HepG2 (cell line): ENCODE results near the gene PANK3. TPM values are rescaled to one million over a fixed set of nuclear protein-coding genes. Genes with fewer than 3 reads are reported as not detected.

Source experiments
- BRCA1 ChIP-seq: sonication (generic); formaldehyde crosslinking; IDR thresholded peaks from 2 replicates; pipeline ENCODE4 v1.4.0; 2020; ENCODE audit warnings: missing genetic modification reagents
- DMAP1 ChIP-seq: IDR thresholded peaks from 2 replicates; pipeline ENCODE4 v1.6.1; 2016
- ERF ChIP-seq: IDR thresholded peaks from 2 replicates; pipeline ENCODE4 v1.6.1; 2018; ENCODE audit warnings: missing biosample characterization, missing genetic modification reagents
- HMGXB4 ChIP-seq, 2 experiments: sonication (generic) in 1 of 2; formaldehyde crosslinking in 1 of 2; IDR thresholded peaks; 2 replicates each; pipeline versions ENCODE4 v1.4.0 to v1.6.1; 2018 to 2020; ENCODE audit warnings: missing genetic modification reagents in 2 of 2, borderline replicate concordance in 1 of 2, low read depth in 1 of 2, mild to moderate bottlenecking in 1 of 2, missing biosample characterization in 1 of 2
- HNRNPH1 ChIP-seq: fragments of 200-400 bp; formaldehyde crosslinking; optimal IDR thresholded peaks from 2 replicates; pipeline ENCODE3; 2017; ENCODE audit warnings: mild to moderate bottlenecking, low read depth, low read length
- POLR2A ChIP-seq, 2 experiments: IDR thresholded peaks; 2 replicates each; pipeline ENCODE4 v1.6.1; 2011; ENCODE audit warnings: low read depth in 2 of 2, low read length in 2 of 2, mild to moderate bottlenecking in 1 of 2, moderate library complexity in 1 of 2; ENCODE audit not compliant: insufficient read depth in 1 of 2
- SIN3A ChIP-seq: IDR thresholded peaks from 2 replicates; pipeline ENCODE4 v1.6.1; 2011; ENCODE audit warnings: low read depth, mild to moderate bottlenecking, control low read depth, low read length, borderline replicate concordance
- SIX1 ChIP-seq: sonication (generic); formaldehyde crosslinking; IDR thresholded peaks from 2 replicates; pipeline ENCODE4 v1.4.0; 2020; ENCODE audit warnings: missing genetic modification reagents, borderline replicate concordance
- TEAD3 ChIP-seq: optimal IDR thresholded peaks from 2 replicates; pipeline ENCODE3; 2016; ENCODE audit warnings: borderline replicate concordance
- USF2 ChIP-seq, 2 experiments: sonication (generic) in 1 of 2; formaldehyde crosslinking in 1 of 2; IDR thresholded peaks; 2 replicates each; pipeline versions ENCODE4 v1.5.1 to v1.6.1; 2011 to 2020; ENCODE audit warnings: borderline replicate concordance in 1 of 2, low read depth in 1 of 2, low read length in 1 of 2, mild to moderate bottlenecking in 1 of 2, missing genetic modification reagents in 1 of 2, moderate library complexity in 1 of 2
- YEATS4 ChIP-seq: sonication (generic); formaldehyde crosslinking; IDR thresholded peaks from 2 replicates; pipeline ENCODE4 v1.4.0; 2020; ENCODE audit warnings: missing genetic modification reagents, borderline replicate concordance
- ZBTB10 ChIP-seq: sonication (generic); formaldehyde crosslinking; IDR thresholded peaks from 2 replicates; pipeline ENCODE4 v1.4.0; 2020; ENCODE audit warnings: missing genetic modification reagents, borderline replicate concordance
- ZMYM3 ChIP-seq: sonication (generic); formaldehyde crosslinking; IDR thresholded peaks from 2 replicates; pipeline ENCODE4 v1.5.1; 2020; ENCODE audit warnings: mild to moderate bottlenecking, missing genetic modification reagents
- ZNF253 ChIP-seq: sonication (generic); formaldehyde crosslinking; IDR thresholded peaks from 2 replicates; pipeline ENCODE4 v1.8.0; 2022; ENCODE audit warnings: mild to moderate bottlenecking, missing genetic modification reagents, borderline replicate concordance
- ZNF34 ChIP-seq: sonication (generic); formaldehyde crosslinking; IDR thresholded peaks from 2 replicates; pipeline ENCODE4 v1.4.0; 2020; ENCODE audit warnings: mild to moderate bottlenecking, missing genetic modification reagents, borderline replicate concordance
- ZNF674 ChIP-seq: sonication (generic); formaldehyde crosslinking; IDR thresholded peaks from 2 replicates; pipeline ENCODE4 v1.5.0; 2020; ENCODE audit warnings: low read depth, mild to moderate bottlenecking, missing genetic modification reagents
- ZNF777 ChIP-seq: sonication (generic); formaldehyde crosslinking; IDR thresholded peaks from 2 replicates; pipeline ENCODE4 v1.4.0; 2020; ENCODE audit warnings: missing genetic modification reagents
- ZNF879 ChIP-seq: sonication (generic); formaldehyde crosslinking; IDR thresholded peaks from 2 replicates; pipeline ENCODE4 v1.8.1; 2023; ENCODE audit warnings: missing genetic modification reagents
- polyA plus RNA-seq, 8 experiments: library from polyadenylated mRNA; depleted of rRNA in 3 of 8; stranded (reverse) in 7 of 8; unstranded in 1 of 8; fragments of >200 nt; fragmentation: Illumina TruSeq in 4 of 8; extraction: Trizol in 4 of 8; gene quantifications; 2 replicates each; pipeline versions ENCODE4 v1.2.1 to v1.2.3, GENCODE V29; 2011 to 2016; ENCODE audit warnings: low read depth in 4 of 8, missing spikeins in 1 of 8, mixed read lengths in 1 of 8; ENCODE audit not compliant: insufficient read depth in 1 of 8
- total RNA-seq, 5 experiments: library from RNA; depleted of rRNA; stranded (reverse); fragments of >200 nt; fragmentation: Illumina TruSeq; extraction: Trizol; gene quantifications; 2 replicates each; pipeline ENCODE4 v1.2.3, GENCODE V29; 2016; ENCODE audit warnings: low read depth in 1 of 5

The PANK3 gene
- total and polyA plus RNA-seq, 2 of the 13 experiments (the other 11 are each of a cell fraction or from before 2014, with no cell fraction given): 26.9 to 69.5 TPM

- TF ChIP-seq ZBTB10 (CRISPR knock-in tag) (no peak), ERF (peak; percentile 38; the same call in 1 of the 2 replicates), ZMYM3 (CRISPR knock-in tag) (peak; percentile 18), YEATS4 (CRISPR knock-in tag) (peak; percentile 61; the same call in 1 of the 2 replicates), ZNF777 (CRISPR knock-in tag) (no peak), ZNF879 (peak; percentile 70; the same call in 1 of the 2 replicates), SIN3A (peak; percentile 88; the same call in 1 of the 2 replicates), BRCA1 (CRISPR knock-in tag) (0 out of 2 replicates have a peak, but pooled peaks have one; percentile 83), HMGXB4 (CRISPR knock-in tag; IDR thresholded peaks at IDR 0.05; ENCODE audit: borderline replicate concordance in 1 of 2, low read depth in 1 of 2) (peak; percentile 43 to 74; a peak in 3 of 4 replicates), USF2 (IDR thresholded peaks at IDR 0.05; ENCODE audit: low read depth, low read length) (no peak), USF2 (CRISPR knock-in tag; IDR thresholded peaks at IDR 0.05; ENCODE audit: borderline replicate concordance) (0 out of 2 replicates have a peak, but pooled peaks have one; percentile 1), DMAP1 (CRISPR knock-in tag) (peak; percentile 18; the same call in 1 of the 2 replicates), ZNF674 (CRISPR knock-in tag) (0 out of 2 replicates have a peak, but pooled peaks have one; percentile 82), SIX1 (CRISPR knock-in tag) (no peak; the same call in 1 of the 2 replicates), POLR2A (IDR thresholded peaks at IDR 0.05; ENCODE audit: insufficient read depth in 1 of 2, low read depth in 2 of 2, low read length in 2 of 2) (peak in 1 of 2 experiments; percentile 45; a peak in 1 of 4 replicates), ZNF253 (0 out of 2 replicates have a peak, but pooled peaks have one; percentile 27), ZNF34 (CRISPR knock-in tag) (0 out of 2 replicates have a peak, but pooled peaks have one; percentile 18), HNRNPH1 (no peak), TEAD3 (CRISPR knock-in tag) (peak; percentile 23)
Measured at GRCh38 chr5:168578538-168579487, at the start of gene PANK3 (continued).
